A549 (cell line): ENCODE measurements around the gene MOBP. TPM values are rescaled to one million over a fixed set of nuclear protein-coding genes. Genes with fewer than 3 reads are reported as not detected.

Source experiments
- ATAC-seq, 2 experiments: fragments of 200-7000 bp in 1 of 2; fragments of >200 bp in 1 of 2; cut with Nextera tagmentation in 1 of 2; cut with Tn5 transposase in 1 of 2; 3 replicates each; pipeline versions ENCODE4 v1.8.0 to v1.9.1; 2018 to 2020; ENCODE audit warnings: mild to moderate bottlenecking in 1 of 2, moderate library complexity in 1 of 2
- CTCF ChIA-PET: fragments of 300-600 bp; sonication (Branson Sonifier 250); formaldehyde crosslinking; extraction: SDS; loops from one replicate; lab custom pipeline; 2021; ENCODE audit warnings: antibody characterized with exemption, inconsistent platforms; lab: Yijun Ruan, JAX
- POLR2A ChIA-PET: fragments of 350-600 bp; formaldehyde crosslinking; extraction: SDS; loops from one replicate; lab custom pipeline; 2021; ENCODE audit warnings: antibody characterized with exemption, inconsistent platforms; lab: Yijun Ruan, JAX
- DNase-seq, 2 experiments: peaks; one replicate each; pipeline versions ENCODE4 v3.0.0 to v3.0.0-alpha.2; 2011 to 2016; ENCODE audit warnings: low read depth in 1 of 2, low spot score in 1 of 2
- FAIRE-seq: peaks from 2 replicates; lab custom pipeline; 2011; peaks lifted over from hg19 to GRCh38; lab: Jason Lieb, UNC
- H3K27ac ChIP-seq, 2 experiments: fragments of >200 bp; sonication (Bioruptor Twin); formaldehyde crosslinking; 3 replicates each; pipeline ENCODE4 v1.5.1; 2016 to 2017
- H3K4me1 ChIP-seq: fragments of >200 bp; sonication (Bioruptor Twin); formaldehyde crosslinking; 3 replicates; pipeline ENCODE4 v1.6.1; 2016
- H3K4me2 ChIP-seq: fragments of >200 bp; sonication (Bioruptor Twin); formaldehyde crosslinking; 3 replicates; pipeline ENCODE4 v1.6.1; 2016
- H3K4me3 ChIP-seq: fragments of >200 bp; sonication (Bioruptor Twin); formaldehyde crosslinking; 3 replicates; pipeline ENCODE4 v1.5.1; 2016
- H3K9me3 ChIP-seq: fragments of >200 bp; sonication (Bioruptor Twin); formaldehyde crosslinking; 3 replicates; pipeline ENCODE4 v1.6.1; 2016
- CBX2 ChIP-seq: fragments of 200-600 bp; sonication (generic); IDR thresholded peaks from 2 replicates; pipeline ENCODE4 v1.6.1; 2016; ENCODE audit warnings: low read depth, mild to moderate bottlenecking, borderline replicate concordance
- CBX8 ChIP-seq: fragments of 200-600 bp; sonication (generic); IDR thresholded peaks from 2 replicates; pipeline ENCODE4 v1.6.1; 2016
- CEBPB ChIP-seq, 2 experiments: fragments of >200 bp in 1 of 2; sonication (Bioruptor Twin) in 1 of 2; formaldehyde crosslinking in 1 of 2; IDR thresholded peaks; 2 replicates each; pipeline ENCODE4 v1.6.1; 2012 to 2016
- CHD2 ChIP-seq: fragments of 150-350 bp; IDR thresholded peaks from 2 replicates; pipeline ENCODE4 v1.6.1; 2014; ENCODE audit warnings: low read length; ENCODE audit not compliant: partially characterized antibody
- E2F6 ChIP-seq: IDR thresholded peaks from 2 replicates; pipeline ENCODE4 v1.6.1; 2012; ENCODE audit warnings: low read depth, borderline replicate concordance
- ESRRA ChIP-seq: fragments of 150-350 bp; IDR thresholded peaks from 2 replicates; pipeline ENCODE4 v1.6.1; 2014; ENCODE audit warnings: mild to moderate bottlenecking, low read length, borderline replicate concordance
- FOXS1 ChIP-seq: fragments of 250-450 bp; sonication (Bioruptor Pico); IDR thresholded peaks from 2 replicates; pipeline ENCODE4 v1.5.0; 2020; ENCODE audit warnings: mild to moderate bottlenecking, moderate library complexity
- GATA3 ChIP-seq: IDR thresholded peaks from 2 replicates; pipeline ENCODE4 v1.6.1; 2012; ENCODE audit warnings: borderline replicate concordance
- HOXA7 ChIP-seq: fragments of 250-450 bp; sonication (Bioruptor Pico); IDR thresholded peaks from 2 replicates; pipeline ENCODE4 v1.5.0; 2020; ENCODE audit warnings: mild to moderate bottlenecking, moderate library complexity
- HOXB13 ChIP-seq: fragments of 250-450 bp; sonication (Bioruptor Pico); IDR thresholded peaks from 2 replicates; pipeline ENCODE4 v1.5.0; 2020; ENCODE audit warnings: low read depth, mild to moderate bottlenecking, moderate library complexity
- JUN ChIP-seq, 2 experiments: fragments of >200 bp; sonication (Bioruptor Twin); formaldehyde crosslinking; IDR thresholded peaks; 2 replicates in 1 of 2; 3 replicates in 1 of 2; pipeline ENCODE4 v1.6.1; 2016 to 2017
- JUNB ChIP-seq: fragments of >200 bp; sonication (Bioruptor Twin); formaldehyde crosslinking; IDR thresholded peaks from 2 replicates; pipeline ENCODE4 v1.6.1; 2016
- KDM1A ChIP-seq: fragments of 200-600 bp; sonication (generic); IDR thresholded peaks from 2 replicates; pipeline ENCODE4 v1.6.1; 2016; ENCODE audit warnings: low read depth, mild to moderate bottlenecking
- MAFK ChIP-seq: fragments of 450-650 bp; IDR thresholded peaks from 2 replicates; pipeline ENCODE4 v1.6.1; 2014; ENCODE audit not compliant: partially characterized antibody
- MAZ ChIP-seq: fragments of 150-350 bp; IDR thresholded peaks from 2 replicates; pipeline ENCODE4 v1.6.1; 2014; ENCODE audit warnings: antibody characterized with exemption, low read depth, low read length, borderline replicate concordance
- MYC ChIP-seq: IDR thresholded peaks from 2 replicates; pipeline ENCODE4 v1.6.1; 2012; ENCODE audit warnings: mild to moderate bottlenecking, inconsistent platforms, low read length, improper control_type of control experiment, borderline replicate concordance
- NPAS2 ChIP-seq: fragments of 250-450 bp; sonication (Bioruptor Pico); IDR thresholded peaks from 2 replicates; pipeline ENCODE4 v1.8.0; 2022; ENCODE audit warnings: mild to moderate bottlenecking, moderate library complexity, borderline replicate concordance
- NR3C1 ChIP-seq: fragments of >200 bp; sonication (Bioruptor Twin); formaldehyde crosslinking; IDR thresholded peaks from 3 replicates; pipeline ENCODE4 v1.6.1; 2017
- POLR2A ChIP-seq: IDR thresholded peaks from 2 replicates; pipeline ENCODE4 v1.6.1; 2012; ENCODE audit warnings: mild to moderate bottlenecking, low read length
- POLR2AphosphoS2 ChIP-seq: conservative IDR thresholded peaks from 2 replicates; pipeline ENCODE4 v1.6.1; 2012; ENCODE audit warnings: low read length, improper control_type of control experiment, inconsistent platforms
- RAD21 ChIP-seq, 2 experiments: fragments of >200 bp in 1 of 2; sonication (Bioruptor Twin) in 1 of 2; formaldehyde crosslinking in 1 of 2; IDR thresholded peaks in 1 of 2; conservative IDR thresholded peaks in 1 of 2; 2 replicates in 1 of 2; 3 replicates in 1 of 2; pipeline ENCODE4 v1.6.1; 2012 to 2018; ENCODE audit warnings: inconsistent platforms in 1 of 2
- RARB ChIP-seq: fragments of 250-450 bp; sonication (Bioruptor Pico); IDR thresholded peaks from 2 replicates; pipeline ENCODE4 v1.8.0; 2021; ENCODE audit warnings: mild to moderate bottlenecking, moderate library complexity
- ZNF302 ChIP-seq: fragments of 250-450 bp; sonication (Bioruptor Pico); IDR thresholded peaks from 2 replicates; pipeline ENCODE4 v1.9.0; 2021; ENCODE audit warnings: inconsistent platforms, mild to moderate bottlenecking, moderate library complexity
- WGBS: methylation state at CpG from one replicate; pipeline ENCODE4 v1.1.6; 2017; ENCODE audit errors: missing lambda C conversion rate; 5-methylcytosine and 5-hydroxymethylcytosine counted together
- polyA plus RNA-seq, 4 experiments: library from polyadenylated mRNA; depleted of rRNA in 3 of 4; stranded (reverse); fragments of >200 nt; fragmentation: RNase III in 1 of 4; extraction: RNeasy Plus Mini Kit Qiagen cat#74134 plus additional on column Dnase treatment in 1 of 4; gene quantifications; 2 replicates in 3 of 4; 3 replicates in 1 of 4; pipeline ENCODE4 v1.2.3, GENCODE V29; 2011 to 2017
- TF ChIP-seq, protein P1 (sequence below): IDR thresholded peaks from 2 replicates; pipeline ENCODE4 v1.6.1; 2012
- TF ChIP-seq, protein P2 (sequence below): fragments of >200 bp; sonication (Bioruptor Twin); formaldehyde crosslinking; IDR thresholded peaks from 2 replicates; pipeline ENCODE4 v1.6.1; 2016
- TF ChIP-seq, protein P3 (sequence below): fragments of >200 bp; sonication (Bioruptor Twin); formaldehyde crosslinking; IDR thresholded peaks from 3 replicates; pipeline ENCODE4 v1.5.1; 2016

Gene MOBP
- polyA plus RNA-seq, 2 of the 4 experiments (the other 2 are of a cell fraction) = 0.10 TPM; not detected in 1

GRCh38 chr3:39469945-39470344 lies 2.5 kb downstream of the MOBP start:
- no peaks in the 10 kb centered on the region for H3K4me1 ChIP-seq
- H3K9me3 ChIP-seq = no peaks in the 10 kb centered on the region
- FAIRE-seq = no peak
- TF ChIP-seq KDM1A (no peak), RARB (CRISPR knock-in tag) (no peak), NR3C1 (no peak), CBX8 (no peak), MYC (no peak), E2F6 (no peak)
- TF ChIP-seq, protein P1, sequence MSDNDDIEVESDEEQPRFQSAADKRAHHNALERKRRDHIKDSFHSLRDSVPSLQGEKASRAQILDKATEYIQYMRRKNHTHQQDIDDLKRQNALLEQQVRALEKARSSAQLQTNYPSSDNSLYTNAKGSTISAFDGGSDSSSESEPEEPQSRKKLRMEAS = no peak
- WGBS = 73% methylated on average over 6 of the region's 6 CpGs
- ChIA-PET POLR2A (no interaction called here), CTCF (interaction anchor here (1.0 to 1.7 kb wide), 3 partner anchors 9 to 33 kb away, joined by 3 to 7 read pairs (median 4); no protein-coding TSS in a partner anchor)
- H3K27ac ChIP-seq = no peak overlapping the region
- DNase-seq = no peak
- no peak for ATAC-seq
- no peak overlapping the region for H3K4me2 ChIP-seq
- H3K4me3 ChIP-seq = no peak overlapping the region

DNA sequence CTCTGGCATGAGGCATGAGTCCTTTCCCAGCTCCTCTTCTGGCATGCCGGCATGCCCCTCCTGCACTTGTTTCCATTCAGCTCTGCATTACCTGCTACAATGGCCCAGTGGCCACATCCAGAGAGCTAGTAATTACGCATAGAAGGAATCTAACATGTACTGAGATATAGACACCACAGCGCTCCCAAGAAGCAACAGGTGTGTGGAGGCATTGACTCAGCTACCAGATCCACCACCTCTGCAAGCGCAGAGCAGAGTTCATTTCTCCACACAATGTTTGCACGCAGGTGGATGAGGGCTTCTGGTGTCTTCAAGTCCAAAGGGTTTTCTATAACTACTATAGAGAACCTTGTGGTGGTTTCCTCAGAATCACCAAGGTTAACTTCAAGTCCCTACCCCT lies 4.2 kb downstream of the MOBP start:
- Histone ChIP-seq H3K4me1 (no peaks in the 10 kb centered on the region), H3K4me2 (no peak overlapping the region), H3K27ac (no peak overlapping the region), H3K4me3 (no peak overlapping the region), H3K9me3 (no peaks in the 10 kb centered on the region)
- no peak for TF ChIP-seq JUN (IDR thresholded peaks at IDR 0.05)
- TF ChIP-seq MAZ = no peak
- no peak for TF ChIP-seq POLR2A
- no peak for TF ChIP-seq MAFK
- no peak for TF ChIP-seq NPAS2 (CRISPR knock-in tag)
- no peak for TF ChIP-seq GATA3
- TF ChIP-seq CEBPB (IDR thresholded peaks at IDR 0.05) = no peak
- no peak for TF ChIP-seq ESRRA
- TF ChIP-seq HOXB13 (CRISPR knock-in tag) = no peak
- no peak for TF ChIP-seq HOXA7 (CRISPR knock-in tag)
- TF ChIP-seq CBX2 = no peak
- no peak for TF ChIP-seq ZNF302 (CRISPR knock-in tag)
- no peak for TF ChIP-seq JUNB
- TF ChIP-seq, protein P2, sequence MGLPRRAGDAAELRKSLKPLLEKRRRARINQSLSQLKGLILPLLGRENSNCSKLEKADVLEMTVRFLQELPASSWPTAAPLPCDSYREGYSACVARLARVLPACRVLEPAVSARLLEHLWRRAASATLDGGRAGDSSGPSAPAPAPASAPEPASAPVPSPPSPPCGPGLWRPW = no peak
- TF ChIP-seq, protein P3, sequence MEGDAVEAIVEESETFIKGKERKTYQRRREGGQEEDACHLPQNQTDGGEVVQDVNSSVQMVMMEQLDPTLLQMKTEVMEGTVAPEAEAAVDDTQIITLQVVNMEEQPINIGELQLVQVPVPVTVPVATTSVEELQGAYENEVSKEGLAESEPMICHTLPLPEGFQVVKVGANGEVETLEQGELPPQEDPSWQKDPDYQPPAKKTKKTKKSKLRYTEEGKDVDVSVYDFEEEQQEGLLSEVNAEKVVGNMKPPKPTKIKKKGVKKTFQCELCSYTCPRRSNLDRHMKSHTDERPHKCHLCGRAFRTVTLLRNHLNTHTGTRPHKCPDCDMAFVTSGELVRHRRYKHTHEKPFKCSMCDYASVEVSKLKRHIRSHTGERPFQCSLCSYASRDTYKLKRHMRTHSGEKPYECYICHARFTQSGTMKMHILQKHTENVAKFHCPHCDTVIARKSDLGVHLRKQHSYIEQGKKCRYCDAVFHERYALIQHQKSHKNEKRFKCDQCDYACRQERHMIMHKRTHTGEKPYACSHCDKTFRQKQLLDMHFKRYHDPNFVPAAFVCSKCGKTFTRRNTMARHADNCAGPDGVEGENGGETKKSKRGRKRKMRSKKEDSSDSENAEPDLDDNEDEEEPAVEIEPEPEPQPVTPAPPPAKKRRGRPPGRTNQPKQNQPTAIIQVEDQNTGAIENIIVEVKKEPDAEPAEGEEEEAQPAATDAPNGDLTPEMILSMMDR = no peak
- TF ChIP-seq CHD2 = no peak
- TF ChIP-seq POLR2AphosphoS2 = no peak
- no peak for TF ChIP-seq E2F6
- no peak for TF ChIP-seq FOXS1
- no peak for TF ChIP-seq RAD21 (conservative IDR thresholded peaks at IDR 0.05 in 1 of 2, IDR thresholded peaks at IDR 0.05 in 1 of 2)
- POLR2A ChIA-PET = no interaction called here
- FAIRE-seq (no peak), ATAC-seq (peak in 1 of 2 experiments; percentile 41; a peak in 1 of 6 replicates), DNase-seq (no peak)
- 73% methylated on average over 5 of the region's 5 CpGs for WGBS
- CTCF ChIA-PET = interaction anchor here (0.9 to 1.7 kb wide), 2 partner anchors 25 to 98 kb away, joined by 3 to 7 read pairs; no protein-coding TSS in a partner anchor
